GM21723 (cell line): Measurements from ENCODE around the gene ARMS2.

Experiments
- ATAC-seq: cut with Tn5 transposase; IDR thresholded peaks from one replicate; pipeline ENCODE4 v1.9.1; 2021; ENCODE audit warnings: mild to moderate bottlenecking, moderate library complexity; ENCODE audit not compliant: unreplicated experiment

ARMS2 gene

DNA sequence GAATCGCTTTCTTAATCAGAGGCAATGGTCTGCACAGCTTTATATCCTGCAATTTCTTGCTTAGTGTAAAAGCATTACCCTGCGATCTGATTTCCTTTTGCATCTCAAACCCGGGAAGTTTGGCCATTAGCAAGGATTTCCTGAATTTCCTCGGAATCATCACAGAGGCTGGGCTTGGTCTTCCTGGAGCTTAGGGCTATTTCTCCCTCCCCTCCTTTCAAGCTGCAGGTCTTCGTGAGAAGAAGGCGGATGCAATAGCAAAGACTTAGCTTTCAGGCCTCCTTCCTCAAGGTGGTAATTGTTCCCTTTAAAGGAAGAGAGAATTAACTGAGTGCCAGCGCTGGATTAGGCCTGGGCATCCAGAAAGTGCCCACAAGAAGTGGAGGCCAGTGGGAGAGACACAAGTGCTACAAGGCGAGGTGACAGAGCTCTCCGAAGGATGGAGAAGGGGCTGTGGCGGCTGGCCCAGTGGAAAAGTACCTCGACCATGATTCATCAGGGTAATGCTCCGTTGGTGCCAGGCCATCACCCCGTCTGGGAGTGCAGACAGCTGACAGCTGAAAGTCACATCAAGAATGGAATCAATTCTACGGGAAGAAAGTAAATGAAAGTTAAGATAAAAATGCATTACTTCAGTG is 4.0 kb upstream of the ARMS2 start:
- ATAC-seq: no peak

GRCh38 chr10:122454071-122454470 is 382 bp upstream of the ARMS2 start:
- no peak for ATAC-seq

GRCh38 chr10:122455376-122456079 is 1.1 kb downstream of the ARMS2 start:
- no peak for ATAC-seq

GRCh38 chr10:122457934-122458333 is 3.5 kb downstream of the ARMS2 start:
- no peak for ATAC-seq

DNA sequence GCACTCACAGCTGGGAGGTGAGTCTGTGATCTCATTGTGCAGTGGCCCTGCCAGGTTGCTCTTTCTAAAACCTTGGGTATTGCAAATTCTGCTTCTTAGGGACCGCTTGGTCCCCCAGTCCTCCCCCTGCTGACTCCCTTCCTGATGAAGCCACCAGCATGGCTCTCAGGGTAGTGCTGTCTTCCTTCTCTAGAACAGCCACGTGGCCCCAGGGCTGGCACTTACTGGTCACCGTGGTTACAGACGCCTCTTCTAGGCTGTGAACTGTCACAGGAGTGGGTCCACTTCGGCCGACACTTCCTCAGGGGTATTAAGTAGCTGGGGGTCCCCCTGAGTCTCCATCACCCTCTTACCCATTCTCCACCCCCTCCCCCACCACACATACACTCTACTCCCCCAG is 4.2 kb downstream of the ARMS2 start:
- ATAC-seq: no peak

- no peak for ATAC-seq
Observed at GRCh38 chr10:122459561-122460273, 5.3 kb downstream of the ARMS2 start.

DNA sequence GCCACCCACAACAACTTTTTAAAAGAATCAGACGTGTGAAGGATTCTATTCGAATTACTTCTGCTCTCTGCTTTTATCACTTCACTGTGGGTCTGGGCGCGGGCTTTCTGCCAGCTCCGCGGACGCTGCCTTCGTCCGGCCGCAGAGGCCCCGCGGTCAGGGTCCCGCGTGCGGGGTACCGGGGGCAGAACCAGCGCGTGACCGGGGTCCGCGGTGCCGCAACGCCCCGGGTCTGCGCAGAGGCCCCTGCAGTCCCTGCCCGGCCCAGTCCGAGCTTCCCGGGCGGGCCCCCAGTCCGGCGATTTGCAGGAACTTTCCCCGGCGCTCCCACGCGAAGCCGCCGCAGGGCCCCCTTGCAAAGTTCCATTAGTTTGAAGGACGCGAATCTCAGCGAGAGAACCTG is 6.4 kb downstream of the ARMS2 start:
- no peak for ATAC-seq

GRCh38 chr10:122461367-122461728 is 6.9 kb downstream of the ARMS2 start, which contains the start of gene HTRA1:
Gene HTRA1 (plus strand): TSS chr10:122461553. CDS start chr10:122461653, 100 bp downstream.
- ATAC-seq: no peak

- no peak for ATAC-seq
Observed at GRCh38 chr10:122461729-122462532, 7.5 kb downstream of the ARMS2 start.

- ATAC-seq: no peak
Observed at GRCh38 chr10:122462533-122463465, 8.3 kb downstream of the ARMS2 start.

- no peak for ATAC-seq
Observed at GRCh38 chr10:122463466-122464249, 9.2 kb downstream of the ARMS2 start.

DNA sequence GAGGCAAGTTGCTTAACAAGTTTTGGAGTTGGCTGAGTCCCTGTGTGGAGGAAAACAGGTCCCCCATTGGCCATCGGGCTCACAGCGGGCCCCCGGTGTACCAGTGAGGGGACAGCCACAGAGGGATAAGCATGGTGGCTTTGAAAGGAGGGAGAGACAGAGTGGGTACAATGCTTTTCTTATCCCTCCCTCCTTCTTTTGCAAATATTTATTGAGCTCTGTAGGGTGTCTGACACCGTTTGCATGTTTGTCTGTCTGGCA is 9.7 kb downstream of the ARMS2 start:
- no peak for ATAC-seq

GRCh38 chr10:122464586-122464985 is 10.1 kb downstream of the ARMS2 start:
- no peak for ATAC-seq

DNA sequence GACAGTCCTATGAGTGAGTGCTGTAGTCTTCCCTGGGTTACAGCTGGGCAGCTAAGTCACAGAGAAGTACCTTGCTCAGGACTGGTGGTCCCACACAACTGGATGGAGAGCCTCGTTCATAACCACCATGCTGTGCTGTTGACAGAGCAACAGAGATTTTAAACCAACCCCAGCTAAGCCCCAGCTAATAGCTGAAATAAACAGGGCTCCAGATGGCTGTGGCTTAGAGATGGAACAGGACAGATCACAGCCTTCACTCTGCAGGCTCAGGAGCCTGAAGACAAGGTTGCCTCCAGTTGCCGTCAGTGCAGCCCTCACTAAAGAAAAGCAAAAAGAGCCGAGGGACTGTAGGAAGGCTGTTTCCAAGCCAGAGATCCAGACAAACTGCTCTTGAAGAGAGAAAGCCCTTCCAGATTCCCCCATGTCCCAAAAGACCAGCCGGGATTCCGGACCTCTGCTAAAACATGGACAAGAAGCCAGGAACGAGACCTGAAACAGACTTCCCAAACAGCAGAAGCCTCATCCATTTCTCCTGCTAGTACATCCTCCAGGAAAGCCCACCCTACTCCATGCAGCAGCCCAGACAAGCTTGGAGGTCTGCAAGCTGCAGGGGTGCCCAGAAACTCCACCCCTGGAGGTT is 11.1 kb downstream of the ARMS2 start:
- ATAC-seq: no peak

GRCh38 chr10:122466951-122467381 is 12.5 kb downstream of the ARMS2 start:
- no peak for ATAC-seq

DNA sequence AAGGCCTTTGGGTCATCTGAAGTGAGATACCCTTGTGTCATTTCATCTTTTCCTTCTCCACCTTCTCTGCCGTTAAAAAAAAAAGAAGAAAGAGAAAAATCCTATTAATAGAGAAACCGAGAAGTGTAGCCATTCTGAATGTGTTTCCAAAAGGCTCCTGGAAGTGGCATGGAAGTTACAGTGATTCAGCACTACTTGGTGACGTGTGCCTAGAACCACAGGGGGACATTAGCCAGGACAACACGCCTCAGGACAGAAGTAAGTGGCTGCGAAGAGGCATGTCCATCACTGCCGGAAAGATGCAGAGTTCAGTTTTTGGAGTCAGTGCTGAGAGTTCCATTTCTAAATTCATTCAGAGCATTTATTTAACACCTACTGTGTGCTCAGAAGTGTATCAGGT is 13.2 kb downstream of the ARMS2 start:
- ATAC-seq: no peak

DNA sequence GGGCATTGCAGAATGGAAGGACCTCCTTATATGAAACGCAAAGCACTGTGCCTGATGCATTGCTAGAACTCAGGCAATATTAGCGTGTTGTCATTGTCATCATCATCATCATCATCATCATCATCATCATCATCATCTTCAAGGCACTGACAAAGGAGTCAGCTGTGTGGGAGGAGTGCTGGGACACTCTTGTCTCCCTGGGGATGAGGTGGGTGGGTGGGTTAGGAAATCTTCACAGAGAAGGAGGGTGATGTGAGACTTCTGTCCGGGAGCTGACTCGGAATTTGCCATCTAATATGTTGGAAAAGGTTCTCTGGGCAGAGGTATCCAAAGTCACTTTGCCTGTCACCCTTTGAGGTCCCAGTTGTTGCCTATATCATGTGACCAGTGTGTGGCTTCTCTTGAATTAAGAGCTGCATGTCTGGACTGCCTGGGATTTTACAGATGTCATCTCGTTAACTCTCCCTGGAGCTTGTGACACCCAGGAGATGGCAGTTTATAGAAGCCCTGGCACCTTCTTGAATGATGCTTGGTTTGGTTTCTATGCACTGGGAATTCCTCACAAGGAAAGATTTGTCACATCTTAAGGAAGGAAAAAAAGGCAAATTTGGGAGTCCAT is 14.0 kb downstream of the ARMS2 start:
- ATAC-seq: no peak

DNA sequence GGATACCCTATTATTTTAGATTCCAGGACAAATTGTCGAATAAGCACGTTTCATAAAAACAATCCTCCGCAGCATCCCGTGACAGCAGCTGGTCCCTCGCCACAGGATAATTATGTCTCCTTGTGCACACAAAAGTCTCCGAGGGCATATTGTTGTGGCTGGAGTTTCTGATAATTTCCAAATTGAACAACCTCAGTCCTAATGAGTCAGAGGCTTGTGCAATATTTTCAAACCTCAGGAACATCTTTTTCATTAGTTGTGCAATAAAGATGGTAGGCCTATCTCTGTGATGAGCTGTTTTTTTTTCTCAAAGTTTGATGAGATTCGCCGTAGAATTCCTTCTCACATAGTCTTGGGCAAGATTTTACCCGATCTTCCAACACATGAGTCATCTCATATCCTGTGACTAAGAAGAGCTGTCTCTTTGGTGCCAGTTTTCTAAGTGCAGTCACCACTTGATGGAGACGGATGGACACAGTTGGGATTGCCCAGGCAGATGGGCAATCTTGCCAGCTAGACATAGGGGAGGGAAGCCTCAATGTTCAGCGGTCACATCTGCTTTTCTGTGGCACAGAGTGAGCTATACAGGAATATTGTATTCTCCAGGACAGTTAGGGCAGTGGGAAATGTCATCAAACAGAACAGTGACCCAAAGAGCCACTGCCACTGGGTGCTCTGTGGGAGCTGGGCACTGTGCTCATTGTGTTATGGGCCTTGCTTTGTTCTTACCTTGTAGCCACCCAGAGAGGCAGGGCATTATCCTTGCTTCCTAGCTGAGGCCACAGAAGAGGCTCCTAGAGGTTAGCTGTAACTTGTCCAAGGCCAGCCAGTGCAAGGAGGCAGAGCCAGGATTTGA is 14.7 kb downstream of the ARMS2 start:
- no peak for ATAC-seq
